ENCODE data around the gene FGGY. TPM values are rescaled to one million over a fixed set of nuclear protein-coding genes. Genes with fewer than 3 reads are reported as not detected.
"Not testable (repeated sequence)": the region's sequence is repeated elsewhere in the genome, so short reads cannot be mapped to it uniquely, and the experiment has no call there.

Gene FGGY
- total RNA-seq, 4 donors from 2014 or later, result 20.6 to 138 (median 32.8) TPM

DNA sequence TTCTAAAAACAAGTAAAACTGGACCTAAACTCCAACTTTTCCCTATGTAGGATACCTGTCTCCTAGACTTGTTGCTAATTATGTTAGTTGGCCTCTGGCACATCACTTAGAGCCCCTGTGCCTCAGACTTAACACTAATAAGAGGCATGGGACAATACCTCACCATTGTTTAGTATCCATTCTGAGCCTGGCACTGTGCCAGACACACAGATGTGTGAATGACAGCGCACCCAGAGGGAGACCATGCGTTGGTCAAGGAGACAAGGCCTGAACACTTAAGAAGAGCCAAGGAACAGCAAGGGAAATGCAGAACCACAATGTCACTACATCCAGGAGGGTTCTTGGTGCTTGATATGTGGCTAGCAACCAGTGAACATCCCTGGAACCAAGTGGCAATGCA is 189.1 kb downstream of the FGGY start:
- Histone ChIP-seq H3K27ac (peak overlapping the region in 1 of 2 donors; percentile 4), H3K27me3 (no peaks in the 10 kb centered on the region), H3K9me3 (no peaks in the 10 kb centered on the region), H3K36me3 (no peaks in the 10 kb centered on the region), H3K4me1 (no peaks in the 10 kb centered on the region), H3K4me3 (no peak overlapping the region)
- intact Hi-C loops (cut with DNase I; ENCODE audit: low total_unique reads), result no loop called here
- no peak for DNase-seq
- TF ChIP-seq POLR2A (IDR thresholded peaks at IDR 0.05), result no peak
- TF ChIP-seq, protein P1, sequence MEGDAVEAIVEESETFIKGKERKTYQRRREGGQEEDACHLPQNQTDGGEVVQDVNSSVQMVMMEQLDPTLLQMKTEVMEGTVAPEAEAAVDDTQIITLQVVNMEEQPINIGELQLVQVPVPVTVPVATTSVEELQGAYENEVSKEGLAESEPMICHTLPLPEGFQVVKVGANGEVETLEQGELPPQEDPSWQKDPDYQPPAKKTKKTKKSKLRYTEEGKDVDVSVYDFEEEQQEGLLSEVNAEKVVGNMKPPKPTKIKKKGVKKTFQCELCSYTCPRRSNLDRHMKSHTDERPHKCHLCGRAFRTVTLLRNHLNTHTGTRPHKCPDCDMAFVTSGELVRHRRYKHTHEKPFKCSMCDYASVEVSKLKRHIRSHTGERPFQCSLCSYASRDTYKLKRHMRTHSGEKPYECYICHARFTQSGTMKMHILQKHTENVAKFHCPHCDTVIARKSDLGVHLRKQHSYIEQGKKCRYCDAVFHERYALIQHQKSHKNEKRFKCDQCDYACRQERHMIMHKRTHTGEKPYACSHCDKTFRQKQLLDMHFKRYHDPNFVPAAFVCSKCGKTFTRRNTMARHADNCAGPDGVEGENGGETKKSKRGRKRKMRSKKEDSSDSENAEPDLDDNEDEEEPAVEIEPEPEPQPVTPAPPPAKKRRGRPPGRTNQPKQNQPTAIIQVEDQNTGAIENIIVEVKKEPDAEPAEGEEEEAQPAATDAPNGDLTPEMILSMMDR (IDR thresholded peaks at IDR 0.05), result no peak

DNA sequence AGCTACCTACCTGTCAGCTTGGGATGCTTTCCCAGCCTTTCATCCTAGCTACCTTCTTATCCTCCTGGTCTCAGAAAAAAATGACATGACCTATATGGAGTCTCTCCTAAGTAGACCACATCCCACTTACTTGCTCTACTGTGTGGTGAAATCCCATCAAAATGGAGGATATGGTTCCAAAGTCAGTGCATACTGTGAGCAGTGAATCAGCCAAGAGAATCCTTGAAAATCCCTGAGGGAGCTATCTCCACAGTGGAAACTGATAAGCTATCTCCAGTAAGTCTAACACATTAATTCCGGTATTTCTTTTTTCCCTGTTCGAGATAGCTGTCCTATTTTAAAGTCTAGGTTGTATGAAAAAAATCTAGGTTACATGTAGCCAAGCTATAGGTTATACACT is 189.7 kb downstream of the FGGY start:
- Histone ChIP-seq H3K36me3 (no peaks in the 10 kb centered on the region), H3K27me3 (no peaks in the 10 kb centered on the region), H3K4me1 (no peaks in the 10 kb centered on the region), H3K9me3 (no peaks in the 10 kb centered on the region), H3K27ac (peak overlapping the region; percentile 1 to 7), H3K4me3 (no peak overlapping the region)
- intact Hi-C loops (cut with DNase I; ENCODE audit: low total_unique reads), result no loop called here
- DNase-seq, result no peak
- TF ChIP-seq POLR2A (IDR thresholded peaks at IDR 0.05), result no peak
- TF ChIP-seq, protein P1 (IDR thresholded peaks at IDR 0.05), result no peak

- DNase-seq, result no peak
- Histone ChIP-seq H3K36me3 (no peaks in the 10 kb centered on the region), H3K4me1 (no peaks in the 10 kb centered on the region), H3K27me3 (no peaks in the 10 kb centered on the region), H3K27ac (peak overlapping the region; percentile 7 to 27), H3K9me3 (no peaks in the 10 kb centered on the region), H3K4me3 (no peak overlapping the region)
- no peak for TF ChIP-seq POLR2A (IDR thresholded peaks at IDR 0.05)
- TF ChIP-seq, protein P1 (IDR thresholded peaks at IDR 0.05), result no peak
- intact Hi-C loops (cut with DNase I; ENCODE audit: low total_unique reads), result no loop called here
Observed at GRCh38 chr1:59487335-59488031, 190.6 kb downstream of the FGGY start.

DNA sequence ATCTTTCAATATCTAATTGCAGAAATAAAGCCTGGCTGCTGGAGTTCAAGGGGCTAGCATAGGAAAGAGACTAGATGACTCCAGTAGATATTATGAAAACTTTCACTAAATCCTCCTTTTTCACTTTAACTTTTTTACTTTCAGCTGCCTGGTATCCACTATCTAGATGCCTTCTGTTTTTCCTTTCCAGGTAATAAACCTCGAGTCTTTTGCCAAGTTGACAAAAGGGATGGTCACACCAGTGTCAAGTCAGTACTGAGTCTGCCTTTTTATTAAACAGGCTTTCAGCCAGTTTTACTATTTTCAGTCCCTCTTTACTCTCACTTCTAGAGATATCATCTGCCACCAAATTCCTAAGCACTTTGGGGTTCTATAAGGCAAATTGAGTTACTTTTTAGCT is 195.6 kb downstream of the FGGY start:
- H3K4me1 ChIP-seq, result no peaks in the 10 kb centered on the region
- intact Hi-C loops (cut with DNase I; ENCODE audit: low total_unique reads), result no loop called here
- H3K36me3 ChIP-seq, result no peaks in the 10 kb centered on the region
- H3K27ac ChIP-seq, result no peak overlapping the region
- DNase-seq, result no peak
- H3K9me3 ChIP-seq, result no peaks in the 10 kb centered on the region
- H3K4me3 ChIP-seq, result no peak overlapping the region
- TF ChIP-seq POLR2A (IDR thresholded peaks at IDR 0.05), result no peak
- TF ChIP-seq, protein P1 (IDR thresholded peaks at IDR 0.05), result no peak
- no peaks in the 10 kb centered on the region for H3K27me3 ChIP-seq

GRCh38 chr1:59494145-59494833 is 197.4 kb downstream of the FGGY start:
- Histone ChIP-seq H3K4me3 (no peak overlapping the region), H3K27me3 (no peaks in the 10 kb centered on the region), H3K27ac (no peak overlapping the region), H3K4me1 (no peaks in the 10 kb centered on the region), H3K36me3 (no peaks in the 10 kb centered on the region), H3K9me3 (no peaks in the 10 kb centered on the region)
- TF ChIP-seq, protein P1 (IDR thresholded peaks at IDR 0.05), result no peak
- no peak for TF ChIP-seq POLR2A (IDR thresholded peaks at IDR 0.05)
- no peak for DNase-seq
- intact Hi-C loops (cut with DNase I; ENCODE audit: low total_unique reads), result no loop called here

DNA sequence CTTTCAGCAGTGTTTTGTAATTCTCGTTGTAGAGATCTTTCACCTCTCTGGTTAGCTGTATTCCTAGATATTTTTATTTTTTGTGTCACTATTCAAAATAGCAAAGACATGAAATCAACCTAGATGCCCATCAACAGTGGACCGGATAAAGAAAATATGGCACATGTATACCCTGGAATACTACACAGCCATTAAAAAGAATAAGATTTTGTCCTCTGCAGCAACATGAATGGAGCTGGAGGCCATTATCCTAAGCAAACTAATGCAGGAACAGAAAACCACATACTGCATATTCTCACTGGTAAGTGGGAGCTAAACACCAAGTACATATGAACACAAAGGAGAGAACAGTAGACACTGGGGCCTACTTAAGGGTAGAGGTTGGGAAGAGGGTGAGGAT is 199.3 kb downstream of the FGGY start:
- H3K36me3 ChIP-seq; intact Hi-C loops (cut with DNase I; ENCODE audit: low total_unique reads); DNase-seq; H3K4me3 ChIP-seq; H3K4me1 ChIP-seq; H3K27me3 ChIP-seq; H3K27ac ChIP-seq; H3K9me3 ChIP-seq: not testable (repeated sequence)

All from uterus (tissue), 4 donors.